GM18498 (cell line): ENCODE results near the gene SPINK14.

Source experiments
- ATAC-seq: cut with Tn5 transposase; IDR thresholded peaks from one replicate; pipeline ENCODE4 v1.9.1; 2021; ENCODE audit warnings: mild to moderate bottlenecking, moderate library complexity; ENCODE audit not compliant: unreplicated experiment

Gene SPINK14

GRCh38 chr5:148168246-148168645, at the start of gene SPINK14:
SPINK14 (plus strand) TSS chr5:148168546; CDS start chr5:148169733, 1,187 bp downstream.
- ATAC-seq: no peak

DNA sequence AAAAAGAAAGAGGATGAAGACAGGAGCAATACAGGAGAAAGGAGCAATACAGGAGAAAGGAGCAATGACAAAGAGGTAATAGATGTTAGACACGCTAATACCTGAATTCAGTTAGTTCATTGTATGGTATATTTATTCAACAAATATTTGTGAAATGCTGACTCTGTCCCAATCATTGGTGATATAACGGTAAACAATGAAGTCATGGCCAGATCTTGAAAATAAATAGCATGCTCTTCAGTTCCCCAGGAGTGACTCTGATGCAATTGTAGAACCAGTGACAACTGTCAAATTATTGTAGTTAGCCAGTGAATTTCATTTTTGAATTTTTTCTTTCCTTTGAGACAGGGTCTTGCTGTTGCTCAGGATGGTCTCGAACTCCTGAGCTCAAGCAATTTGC, 48.0 kb upstream of the SPINK14 start:
- ATAC-seq: no peak

- ATAC-seq: no peak
These were observed 42.7 kb upstream of the SPINK14 start for GRCh38 chr5:148125641-148126040.

DNA sequence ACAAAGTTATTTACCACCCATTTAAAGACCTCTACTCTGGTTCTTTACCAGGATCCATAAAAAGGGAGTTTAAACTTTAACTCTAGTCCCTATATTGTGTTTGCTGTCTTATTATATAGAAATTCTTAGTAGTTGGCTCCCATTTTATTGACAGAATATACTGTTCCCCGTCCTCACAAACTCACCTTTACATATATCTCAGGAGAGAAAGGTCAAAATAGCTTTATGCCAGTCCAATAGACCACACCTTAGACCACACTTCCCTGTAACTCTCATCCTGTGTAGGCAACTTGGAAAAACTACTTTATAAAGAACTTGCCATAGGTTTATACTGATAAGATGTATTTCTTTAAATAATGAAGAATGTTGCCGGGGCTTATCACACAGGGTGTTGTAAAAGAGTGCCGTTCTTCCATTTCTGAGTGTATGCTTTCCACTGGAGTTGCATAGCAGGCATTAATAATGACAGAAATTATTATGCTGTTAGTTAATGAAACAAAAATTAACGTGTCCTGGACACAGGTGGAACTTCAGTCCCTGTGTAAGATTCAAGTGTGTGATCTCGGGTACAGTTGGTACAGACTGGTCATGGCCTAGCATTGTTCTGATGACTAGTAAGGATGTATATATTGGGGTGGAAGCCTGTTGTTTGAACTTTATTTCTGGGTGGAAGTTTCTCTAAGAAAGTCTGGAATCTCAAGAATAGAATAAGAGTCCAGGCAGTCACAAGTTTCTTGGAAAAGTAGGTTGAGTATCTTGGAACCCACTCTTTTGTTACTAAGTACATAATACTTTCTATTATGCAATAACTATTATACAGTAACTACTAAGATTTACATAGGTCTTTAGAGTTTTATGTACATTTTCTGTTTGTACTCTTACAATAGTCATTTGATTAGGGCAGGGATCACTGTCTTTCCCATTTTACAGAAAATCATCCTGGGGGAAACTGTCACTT, 33.0 kb upstream of the SPINK14 start:
- no peak for ATAC-seq

DNA sequence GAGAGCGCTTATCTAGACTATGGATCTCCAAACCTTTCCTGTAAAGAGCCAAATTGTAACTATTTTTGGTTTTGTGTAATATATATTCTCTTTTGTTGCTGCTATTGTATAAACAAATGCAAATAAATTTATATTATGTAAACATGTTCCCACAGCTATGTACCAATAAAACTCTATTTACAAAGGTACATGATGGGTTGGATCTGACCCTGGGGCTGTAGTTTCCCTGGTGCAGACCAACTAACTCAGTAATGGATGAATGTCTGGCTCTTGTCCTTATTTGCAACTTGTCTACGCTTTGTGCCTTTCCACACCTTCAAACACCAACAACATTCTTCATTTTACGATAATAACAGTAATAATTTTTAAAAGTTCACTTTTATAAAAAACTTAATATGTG, 27.5 kb upstream of the SPINK14 start:
- no peak for ATAC-seq

DNA sequence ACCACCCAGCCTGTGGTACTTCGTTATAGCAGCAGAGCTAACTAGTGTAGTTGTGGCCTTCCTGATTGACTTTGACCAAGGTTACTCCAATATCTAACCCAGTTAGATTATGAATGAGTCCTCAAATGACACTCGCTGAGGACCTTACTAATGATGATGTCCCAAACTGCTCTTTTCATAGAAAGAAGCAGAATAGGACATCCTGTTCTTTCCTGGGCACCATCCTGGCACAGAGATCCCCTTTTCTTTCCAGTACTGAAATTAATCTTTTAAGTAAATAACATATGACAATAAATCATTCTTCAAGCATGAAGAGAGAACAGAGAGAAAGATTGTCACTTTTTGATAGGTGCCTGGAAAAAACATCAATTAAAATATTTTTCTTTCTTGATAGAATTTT, 26.7 kb upstream of the SPINK14 start:
- ATAC-seq: no peak

GRCh38 chr5:148145916-148146315, 22.4 kb upstream of the SPINK14 start:
- ATAC-seq: no peak

GRCh38 chr5:148146487-148146886, 21.9 kb upstream of the SPINK14 start:
- no peak for ATAC-seq

- no peak for ATAC-seq
These were observed 20.9 kb upstream of the SPINK14 start for GRCh38 chr5:148147415-148147814.

DNA sequence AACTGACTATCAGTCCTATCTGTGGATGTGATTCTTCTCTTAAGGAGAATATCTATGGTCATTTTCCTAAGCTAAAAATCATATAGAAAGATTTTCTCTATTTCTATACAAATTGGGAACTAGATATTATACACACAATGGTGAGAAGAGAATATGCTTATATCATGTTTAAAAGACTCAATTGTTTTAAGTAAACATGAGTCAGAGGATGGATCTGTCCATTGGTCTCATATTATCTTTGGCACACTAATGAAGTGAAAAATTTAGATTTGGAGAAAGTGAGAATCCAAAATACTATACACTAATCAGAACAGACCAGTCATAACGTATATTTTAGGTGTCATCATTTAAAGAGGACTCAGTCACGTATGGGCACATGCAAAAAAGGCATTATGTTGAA, 16.5 kb upstream of the SPINK14 start:
- ATAC-seq: no peak

- ATAC-seq: no peak
These were observed 15.6 kb upstream of the SPINK14 start for GRCh38 chr5:148152781-148153180.

- ATAC-seq: no peak
These were observed 11.7 kb upstream of the SPINK14 start for GRCh38 chr5:148156609-148157008.

- ATAC-seq: no peak
These were observed 6.3 kb upstream of the SPINK14 start for GRCh38 chr5:148162038-148162437.

- no peak for ATAC-seq
These were observed 5.0 kb upstream of the SPINK14 start for GRCh38 chr5:148163345-148163744.

DNA sequence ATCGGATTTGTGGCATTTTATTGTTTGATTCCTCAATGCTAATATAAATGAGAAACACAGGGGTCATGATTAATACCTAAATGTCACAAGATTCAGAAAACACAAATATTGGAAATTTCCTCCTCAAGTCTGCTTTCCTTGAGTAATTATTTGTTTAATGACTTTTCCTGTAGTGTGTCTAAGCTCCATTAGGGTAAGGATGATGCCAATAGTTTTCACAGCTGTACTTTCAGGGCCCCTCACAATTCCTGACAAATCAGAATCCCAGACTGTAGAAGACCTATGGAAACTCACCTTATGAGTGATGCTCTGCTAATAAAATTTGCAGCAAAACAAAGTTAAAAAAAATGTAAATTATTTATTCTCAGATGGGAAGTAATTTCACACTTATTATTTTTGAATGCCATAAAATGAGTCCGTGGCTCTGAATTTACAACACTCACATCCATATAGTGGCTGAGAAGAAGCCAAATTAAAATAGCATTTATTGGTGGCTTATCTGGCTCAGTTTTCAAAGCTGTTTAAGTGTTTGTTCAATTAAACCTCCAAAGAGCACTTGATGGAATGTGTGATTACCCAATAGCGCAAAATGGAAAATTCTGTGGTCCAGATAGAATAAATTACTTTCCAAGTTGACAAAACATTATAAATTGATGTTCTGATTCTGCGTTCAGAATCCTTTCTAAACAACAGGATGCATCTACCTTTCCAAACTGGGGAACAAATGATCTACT, 1.6 kb upstream of the SPINK14 start:
- no peak for ATAC-seq

- no peak for ATAC-seq
These were observed 4.0 kb downstream of the SPINK14 start for GRCh38 chr5:148172377-148172776.

DNA sequence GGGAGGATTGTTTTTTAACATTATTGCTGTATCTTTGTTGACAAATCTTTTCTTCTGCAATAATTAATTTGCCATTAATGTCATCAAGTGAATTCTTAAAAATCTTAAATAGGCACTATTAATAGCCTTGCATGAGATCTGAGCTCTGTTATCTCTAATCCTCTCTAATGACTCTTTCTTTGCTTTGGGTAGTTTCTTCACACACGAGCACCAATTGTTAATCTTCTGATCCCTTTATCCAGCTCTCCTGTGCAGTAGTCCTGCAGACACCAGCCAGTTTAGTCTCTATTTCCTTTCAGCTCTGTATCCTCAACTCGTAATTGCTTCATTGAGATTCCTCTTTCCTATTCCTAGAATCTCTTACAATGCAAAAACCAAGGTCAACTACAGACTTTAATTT, 8.1 kb downstream of the SPINK14 start:
- no peak for ATAC-seq

- no peak for ATAC-seq
These were observed 8.9 kb downstream of the SPINK14 start for GRCh38 chr5:148177207-148177606.

DNA sequence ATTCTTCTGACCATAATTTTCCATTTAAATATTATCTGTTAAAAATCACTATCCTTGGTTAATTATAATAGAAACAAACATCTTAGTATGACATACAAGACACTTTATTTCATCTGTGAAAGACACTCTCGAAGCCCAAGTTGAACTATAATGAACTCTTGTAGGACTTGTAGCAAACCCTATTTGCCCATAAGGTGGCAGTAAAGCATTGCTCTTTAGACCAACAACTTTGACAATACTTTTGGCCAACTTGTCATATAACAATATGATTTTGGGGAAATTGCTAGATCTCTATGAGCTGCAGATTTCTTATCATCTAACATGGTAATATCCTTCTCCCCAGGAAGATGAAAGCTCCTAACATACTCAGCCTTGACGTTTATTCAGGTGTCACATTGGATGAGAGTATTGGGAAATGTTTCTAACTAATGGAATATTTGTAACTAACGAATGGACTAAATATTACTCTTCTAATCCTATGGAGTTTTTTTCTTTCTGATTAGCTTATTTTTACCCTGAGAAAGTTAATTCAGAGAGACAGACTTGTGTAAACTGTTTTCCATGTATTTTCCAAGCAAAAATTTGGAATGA, 11.0 kb downstream of the SPINK14 start:
- peak; percentile 82 for ATAC-seq

DNA sequence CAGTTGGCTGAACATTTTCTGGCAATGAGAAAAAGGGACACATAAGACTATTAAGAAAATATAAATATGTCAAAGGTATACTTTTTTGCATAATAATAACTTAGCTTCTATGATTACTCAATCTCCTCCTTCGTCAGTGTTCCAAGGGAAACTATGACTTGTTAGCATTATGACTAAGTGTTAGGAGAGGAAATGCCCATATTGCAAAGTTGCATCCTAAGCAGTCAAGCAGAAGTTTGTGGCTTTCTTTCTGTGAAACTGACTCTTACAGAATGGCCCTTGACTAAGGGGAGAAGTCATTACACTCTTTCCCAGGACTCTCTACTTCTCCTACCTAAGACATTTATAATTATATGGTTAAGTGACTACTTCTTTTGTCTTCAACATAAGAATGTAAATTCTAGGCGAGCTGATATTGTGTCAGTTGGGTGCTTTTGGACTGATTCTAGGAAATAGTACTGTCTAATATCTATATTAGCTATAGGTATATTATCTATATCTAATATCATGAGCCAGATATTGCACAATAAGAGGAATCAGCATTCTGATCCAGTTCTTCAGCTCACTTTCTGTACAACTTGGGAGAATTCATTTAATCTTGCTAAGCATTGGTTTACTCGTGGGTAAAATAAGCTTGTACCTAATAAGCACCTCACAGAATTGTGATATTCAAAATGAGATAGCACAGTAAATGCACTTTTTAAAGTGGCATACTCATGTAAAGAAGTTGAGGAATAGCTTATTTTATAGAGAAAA, 18.1 kb downstream of the SPINK14 start:
- peak; percentile 69 for ATAC-seq

DNA sequence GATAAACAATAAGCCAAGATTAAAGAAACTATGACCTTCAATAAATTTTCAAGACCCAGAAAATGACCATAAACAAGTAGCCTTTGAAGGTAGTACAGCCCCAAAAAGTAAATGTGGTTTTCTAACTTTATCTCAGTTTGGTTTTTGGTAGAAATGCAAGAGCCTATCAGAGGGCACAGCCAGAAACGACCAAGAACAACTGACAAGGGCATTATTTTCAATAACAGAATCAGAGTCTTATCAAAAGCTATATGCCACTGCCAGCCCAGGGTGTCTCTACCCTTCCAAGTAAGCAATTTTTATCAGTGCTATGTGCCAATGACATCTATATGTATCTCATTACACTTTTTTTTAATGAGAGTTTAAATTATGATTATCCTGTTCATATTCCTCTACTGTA, 22.7 kb downstream of the SPINK14 start:
- ATAC-seq: no peak
